HEK293T (cell line): ENCODE data around the gene TEX36.
A peak's percentile ranks its signal among the peaks of the same experiment; 100 is the strongest.

Experiments used
- CTCF ChIA-PET: fragments of 350-600 bp; formaldehyde crosslinking; extraction: SDS; loops from one replicate; lab custom pipeline; 2021; ENCODE audit warnings: antibody characterized with exemption, inconsistent platforms; lab: Yijun Ruan, JAX
- POLR2A ChIA-PET: fragments of 350-600 bp; formaldehyde crosslinking; extraction: SDS; loops from one replicate; lab custom pipeline; 2020; ENCODE audit warnings: antibody characterized with exemption, inconsistent platforms; lab: Yijun Ruan, JAX
- DNase-seq: peaks from one replicate; pipeline ENCODE4 v3.0.0; 2012; ENCODE audit warnings: mixed read lengths; ENCODE audit errors: extremely low spot score
- ARNT ChIP-seq: fragments of 450-650 bp; IDR thresholded peaks from 2 replicates; pipeline ENCODE4 v1.6.1; 2017; ENCODE audit warnings: mild to moderate bottlenecking
- BHLHE40 ChIP-seq: fragments of 450-650 bp; IDR thresholded peaks from 2 replicates; pipeline ENCODE4 v1.6.1; 2016; ENCODE audit warnings: mild to moderate bottlenecking, moderate library complexity, borderline replicate concordance
- CTBP1 ChIP-seq: fragments of 450-650 bp; IDR thresholded peaks from 2 replicates; pipeline ENCODE4 v1.6.1; 2016; ENCODE audit warnings: borderline replicate concordance
- ELF4 ChIP-seq: fragments of 450-650 bp; IDR thresholded peaks from 2 replicates; pipeline ENCODE4 v1.6.1; 2017; ENCODE audit warnings: antibody characterized with exemption
- FOXM1 ChIP-seq: fragments of 450-650 bp; IDR thresholded peaks from 2 replicates; pipeline ENCODE4 v1.6.1; 2017; ENCODE audit warnings: mild to moderate bottlenecking, borderline replicate concordance
- HDGF ChIP-seq: fragments of 450-650 bp; IDR thresholded peaks from 2 replicates; pipeline ENCODE4 v1.6.1; 2017; ENCODE audit warnings: antibody characterized with exemption, borderline replicate concordance
- L3MBTL2 ChIP-seq: fragments of 450-650 bp; conservative IDR thresholded peaks from 2 replicates; pipeline ENCODE4 v1.6.1; 2016; ENCODE audit warnings: mild to moderate bottlenecking
- LEF1 ChIP-seq: fragments of 450-650 bp; IDR thresholded peaks from 2 replicates; pipeline ENCODE4 v1.6.1; 2017; ENCODE audit warnings: mild to moderate bottlenecking, borderline replicate concordance
- NFRKB ChIP-seq: fragments of 450-650 bp; IDR thresholded peaks from 2 replicates; pipeline ENCODE4 v1.6.1; 2016; ENCODE audit warnings: mild to moderate bottlenecking, moderate library complexity
- SP1 ChIP-seq: fragments of 450-650 bp; IDR thresholded peaks from 2 replicates; pipeline ENCODE4 v1.6.1; 2017
- SUZ12 ChIP-seq: fragments of 450-650 bp; IDR thresholded peaks from 2 replicates; pipeline ENCODE4 v1.6.1; 2016; ENCODE audit warnings: mild to moderate bottlenecking
- TARDBP ChIP-seq: fragments of 450-650 bp; IDR thresholded peaks from 2 replicates; pipeline ENCODE4 v1.6.1; 2016
- ZNF384 ChIP-seq: fragments of 450-650 bp; IDR thresholded peaks from 2 replicates; pipeline ENCODE4 v1.6.1; 2016
- TF ChIP-seq, protein P1 (sequence below): fragments of 450-650 bp; IDR thresholded peaks from 2 replicates; pipeline ENCODE4 v1.6.1; 2016

The TEX36 gene

DNA sequence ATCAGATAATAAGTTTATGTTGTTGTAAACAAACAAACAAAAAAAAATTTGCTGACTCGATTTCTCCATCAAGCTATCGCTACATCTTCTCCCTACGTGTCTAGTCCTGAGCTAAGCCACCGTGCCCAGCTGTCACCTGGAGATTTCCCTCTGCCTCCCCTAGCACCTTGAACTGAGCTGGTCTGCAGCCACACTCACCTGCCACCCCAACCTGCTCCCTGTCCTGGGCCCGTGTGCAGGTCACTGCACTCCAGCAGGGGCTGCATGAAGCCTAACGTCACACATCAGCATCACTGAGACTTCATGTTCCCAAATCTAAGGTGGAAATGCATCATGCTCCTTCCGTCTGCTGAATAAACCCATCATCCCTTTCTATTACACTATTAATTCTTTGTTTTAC lies 44.4 kb downstream of the TEX36 start:
- no peak for DNase-seq
- TF ChIP-seq, protein P1, sequence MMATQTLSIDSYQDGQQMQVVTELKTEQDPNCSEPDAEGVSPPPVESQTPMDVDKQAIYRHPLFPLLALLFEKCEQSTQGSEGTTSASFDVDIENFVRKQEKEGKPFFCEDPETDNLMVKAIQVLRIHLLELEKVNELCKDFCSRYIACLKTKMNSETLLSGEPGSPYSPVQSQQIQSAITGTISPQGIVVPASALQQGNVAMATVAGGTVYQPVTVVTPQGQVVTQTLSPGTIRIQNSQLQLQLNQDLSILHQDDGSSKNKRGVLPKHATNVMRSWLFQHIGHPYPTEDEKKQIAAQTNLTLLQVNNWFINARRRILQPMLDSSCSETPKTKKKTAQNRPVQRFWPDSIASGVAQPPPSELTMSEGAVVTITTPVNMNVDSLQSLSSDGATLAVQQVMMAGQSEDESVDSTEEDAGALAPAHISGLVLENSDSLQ = no peak
- TF ChIP-seq ARNT (no peak), FOXM1 (no peak), BHLHE40 (no peak), SP1 (no peak), ZNF384 (no peak), LEF1 (no peak), L3MBTL2 (no peak), ELF4 (no peak), CTBP1 (no peak)
- POLR2A ChIA-PET = no interaction called here
- CTCF ChIA-PET = no interaction called here

DNA sequence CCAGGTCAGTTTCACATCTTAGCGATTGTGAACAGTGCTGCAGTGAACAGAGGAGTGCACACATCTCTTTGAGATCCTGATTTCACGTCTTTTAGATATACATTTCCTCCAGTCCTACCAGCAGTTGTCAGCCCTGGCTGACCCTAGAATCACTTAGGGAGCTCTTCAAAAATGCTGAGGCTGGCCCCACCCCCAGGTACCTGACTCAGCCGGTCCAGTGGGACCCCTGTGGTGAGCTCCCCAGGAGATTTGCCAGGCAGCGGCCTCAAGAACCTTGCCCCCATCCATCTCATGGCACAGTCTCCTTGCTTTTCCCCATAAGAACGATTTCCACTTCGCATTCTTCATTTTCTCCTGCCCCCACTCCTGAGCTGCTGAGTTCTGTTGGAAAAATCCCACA lies 45.5 kb downstream of the TEX36 start:
- CTCF ChIA-PET = no interaction called here
- TF ChIP-seq CTBP1 = no peak
- TF ChIP-seq SP1 = no peak
- TF ChIP-seq TARDBP = no peak
- no peak for TF ChIP-seq BHLHE40
- no peak for TF ChIP-seq LEF1
- TF ChIP-seq, protein P1 = no peak
- TF ChIP-seq ELF4 = no peak
- DNase-seq = no peak
- POLR2A ChIA-PET = no interaction called here

DNA sequence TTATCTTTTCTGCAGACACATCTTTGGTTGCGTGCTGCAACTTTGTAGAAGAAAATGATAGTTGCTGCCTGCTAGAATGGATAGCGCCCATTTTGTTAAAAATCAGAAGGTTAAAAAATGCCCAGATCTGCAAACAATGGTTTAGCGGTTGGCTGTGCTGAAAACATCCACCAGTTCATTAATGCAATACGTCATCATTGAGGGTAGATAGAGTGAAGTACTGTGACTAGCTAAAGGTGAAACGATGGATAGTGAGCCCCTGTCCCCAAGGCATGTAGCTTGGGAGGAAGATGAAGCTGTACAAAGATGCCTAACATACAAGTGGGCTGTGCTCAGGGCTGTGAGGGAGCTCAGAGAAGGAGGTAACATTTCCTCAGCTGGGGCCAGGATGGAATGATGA lies 48.4 kb downstream of the TEX36 start:
- POLR2A ChIA-PET = interaction anchor here (1.1 kb wide), 1 partner anchor 9 kb away, joined by 3 read pairs; no protein-coding TSS in a partner anchor
- DNase-seq = no peak
- CTCF ChIA-PET = no interaction called here
- TF ChIP-seq TARDBP (no peak), SP1 (no peak), CTBP1 (no peak)

DNA sequence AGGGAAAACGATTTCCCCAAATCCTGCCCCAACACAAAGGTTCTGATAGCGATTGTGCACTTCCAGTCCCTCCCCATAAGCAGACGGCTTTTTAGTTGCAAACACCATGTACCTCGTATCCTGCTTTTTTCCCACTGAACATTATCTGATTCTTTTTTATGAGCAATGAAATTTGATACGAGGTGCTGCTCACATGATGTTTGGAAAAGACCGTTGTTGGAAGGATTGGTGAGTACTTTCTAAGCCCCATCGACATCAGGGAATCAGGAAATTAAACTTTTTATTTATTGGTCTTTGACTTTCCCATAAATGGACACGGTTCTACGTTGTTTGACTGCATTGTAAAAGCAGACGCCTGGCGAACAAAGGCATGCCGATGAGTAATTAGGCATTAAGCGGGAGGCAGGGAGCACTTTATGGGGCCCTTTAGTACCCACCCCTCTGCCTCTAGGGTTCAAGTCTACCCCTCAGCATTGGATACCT lies 49.4 kb downstream of the TEX36 start:
- DNase-seq = peak; percentile 74
- ChIA-PET POLR2A (interaction anchor here (0.7 to 1.6 kb wide), 3 partner anchors 10 to 98 kb away, joined by 3 to 10 read pairs (median 4); partner anchors contain the start of gene EDRF1), CTCF (interaction anchor here (0.6 to 2.0 kb wide), 4 partner anchors 56 to 184 kb away, joined by 4 to 11 read pairs (median 8); no protein-coding TSS in a partner anchor)
- TF ChIP-seq ELF4 (no peak), SP1 (no peak), BHLHE40 (peak; percentile 47; the same call in 1 of the 2 replicates), TARDBP (no peak), ARNT (peak; percentile 68; the same call in 1 of the 2 replicates), L3MBTL2 (peak; percentile 48; the same call in 1 of the 2 replicates), HDGF (no peak), CTBP1 (peak; percentile 87)
- TF ChIP-seq, protein P1 = peak; percentile 84

DNA sequence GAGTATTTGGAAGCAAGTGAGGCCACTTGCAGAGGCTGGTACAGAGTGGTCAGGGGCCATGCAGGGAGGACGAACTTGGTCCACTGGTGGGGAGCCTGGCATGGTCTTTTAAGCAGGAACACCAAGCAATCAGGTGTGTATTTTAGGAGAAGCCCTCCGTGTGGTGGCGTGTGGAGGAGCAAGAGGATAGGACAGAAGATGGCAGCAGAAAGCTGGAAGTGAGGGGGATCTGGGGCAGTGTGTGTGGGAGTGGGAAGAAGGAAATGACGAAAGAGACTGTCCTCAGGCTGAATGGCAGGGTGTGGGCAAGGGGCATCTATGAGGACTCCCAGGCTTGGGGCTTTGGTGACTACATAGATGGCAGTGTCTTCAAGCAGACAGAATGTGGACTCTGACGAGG lies 51.2 kb downstream of the TEX36 start:
- ChIA-PET CTCF (interaction anchor here (1.1 to 2.0 kb wide), 3 partner anchors 58 to 69 kb away, joined by 3 to 8 read pairs (median 4); no protein-coding TSS in a partner anchor), POLR2A (no interaction called here)
- TF ChIP-seq BHLHE40 (no peak), CTBP1 (no peak), SUZ12 (no peak)
- DNase-seq = no peak

DNA sequence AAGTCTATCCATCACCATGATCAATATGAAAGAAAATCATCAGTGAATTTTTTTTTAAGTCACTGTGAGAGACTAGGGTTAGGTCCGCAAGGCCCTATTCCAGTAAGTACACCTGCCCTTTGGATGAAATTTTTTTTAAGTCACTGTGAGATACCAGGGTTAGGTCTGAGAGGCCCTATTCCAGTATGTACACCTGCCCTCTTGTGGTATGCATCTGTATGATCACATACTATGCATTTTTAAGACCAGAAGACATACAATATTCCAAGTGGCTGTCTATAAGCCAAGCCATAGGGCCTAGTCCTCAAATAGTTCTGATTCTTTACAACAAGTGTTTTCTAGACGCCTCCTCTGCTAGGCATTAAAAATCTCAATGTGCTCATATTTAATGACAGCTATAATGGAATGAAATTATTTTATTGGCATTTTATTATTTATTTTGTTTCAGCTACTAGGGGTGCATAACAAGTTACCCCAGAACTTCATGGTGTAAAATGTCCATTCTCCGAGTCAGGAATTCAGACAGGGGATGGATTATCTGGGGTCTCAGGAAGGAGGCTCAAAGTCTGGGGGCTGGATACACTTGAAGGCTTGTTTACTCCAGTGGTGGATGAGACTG lies 53.1 kb downstream of the TEX36 start:
- POLR2A ChIA-PET = no interaction called here
- CTCF ChIA-PET = interaction anchor here (0.7 to 1.3 kb wide), 4 partner anchors 67 to 638 kb away, joined by 3 to 4 read pairs (median 3); no protein-coding TSS in a partner anchor
- no peak for TF ChIP-seq NFRKB
- TF ChIP-seq ELF4 = no peak
- TF ChIP-seq ZNF384 = peak; percentile 64
- peak; percentile 68 for DNase-seq
